GM23248 (cell line): ENCODE results near the gene HAUS8. TPM values are rescaled to one million over a fixed set of nuclear protein-coding genes. Genes with fewer than 3 reads are reported as not detected.

Experiments used
- DNase-seq: peaks from one replicate; pipeline ENCODE4 v3.0.0-alpha.2; 2015
- H2AFZ ChIP-seq: fragments of 200-600 bp; sonication (generic); 2 replicates; pipeline ENCODE4 v1.6.1; 2016; ENCODE audit warnings: antibody characterized with exemption
- H3F3A ChIP-seq: fragments of 200-600 bp; sonication (generic); 2 replicates; pipeline ENCODE4 v1.6.1; 2016; ENCODE audit warnings: mild to moderate bottlenecking, antibody characterized with exemption, mixed run types; ENCODE audit not compliant: insufficient read depth
- H3K27ac ChIP-seq: fragments of 200-600 bp; sonication (generic); 2 replicates; pipeline ENCODE4 v1.5.1; 2016; ENCODE audit warnings: mild to moderate bottlenecking
- H3K27me3 ChIP-seq: fragments of 200-600 bp; sonication (generic); replicated peaks from 2 replicates; pipeline ENCODE4 v1.6.1; 2016; ENCODE audit warnings: mild to moderate bottlenecking; ENCODE audit not compliant: insufficient read depth
- H3K36me3 ChIP-seq: fragments of 200-600 bp; sonication (generic); 2 replicates; pipeline ENCODE4 v1.6.1; 2016; ENCODE audit warnings: low read depth, mild to moderate bottlenecking
- H3K4me1 ChIP-seq: fragments of 200-600 bp; sonication (generic); 2 replicates; pipeline ENCODE4 v1.6.1; 2016; ENCODE audit warnings: mild to moderate bottlenecking; ENCODE audit not compliant: insufficient read depth
- H3K4me2 ChIP-seq: fragments of 200-600 bp; sonication (generic); one replicate; pipeline ENCODE4 v1.6.1; 2016; ENCODE audit warnings: mild to moderate bottlenecking; ENCODE audit not compliant: unreplicated experiment
- H3K4me3 ChIP-seq: fragments of 200-600 bp; sonication (generic); 2 replicates; pipeline ENCODE4 v1.5.1; 2016; ENCODE audit warnings: mild to moderate bottlenecking
- H3K79me2 ChIP-seq: fragments of 200-600 bp; sonication (generic); 2 replicates; pipeline ENCODE4 v1.6.1; 2016; ENCODE audit warnings: mild to moderate bottlenecking; ENCODE audit not compliant: insufficient read depth
- H3K9ac ChIP-seq: fragments of 200-600 bp; sonication (generic); 2 replicates; pipeline ENCODE4 v1.6.1; 2016; ENCODE audit warnings: mild to moderate bottlenecking
- H3K9me2 ChIP-seq: fragments of 200-600 bp; sonication (generic); 2 replicates; pipeline ENCODE4 v1.6.1; 2016; ENCODE audit warnings: mixed run types, mild to moderate bottlenecking, moderate library complexity; ENCODE audit not compliant: insufficient read depth
- H3K9me3 ChIP-seq: fragments of 200-600 bp; sonication (generic); one replicate; pipeline ENCODE4 v1.6.1; 2017; ENCODE audit warnings: low read depth
- H4K20me1 ChIP-seq: fragments of 200-600 bp; sonication (generic); 2 replicates; pipeline ENCODE4 v1.6.0; 2016; ENCODE audit not compliant: insufficient read depth
- EZH2 ChIP-seq: fragments of 200-600 bp; sonication (generic); IDR thresholded peaks from 2 replicates; pipeline ENCODE4 v1.6.1; 2018; ENCODE audit warnings: antibody characterized with exemption, mild to moderate bottlenecking; ENCODE audit not compliant: insufficient read depth, poor library complexity, severe bottlenecking
- EZH2phosphoT487 ChIP-seq: fragments of 200-600 bp; sonication (generic); IDR thresholded peaks from 2 replicates; pipeline ENCODE4 v1.6.1; 2018; ENCODE audit warnings: antibody characterized with exemption, moderate library complexity, mild to moderate bottlenecking, low read depth; ENCODE audit not compliant: insufficient read depth
- WGBS, 2 experiments: methylation state at CpG; one replicate each; pipeline ENCODE4 v1.1.6; 2015 to 2017; ENCODE audit warnings: low lambda C conversion rate in 2 of 2, low coverage in 1 of 2; ENCODE audit errors: missing lambda C conversion rate in 2 of 2; 5-methylcytosine and 5-hydroxymethylcytosine counted together
- in situ Hi-C: fragments of 300-500 bp; cut with MboI; formaldehyde crosslinking; loops from 2 replicates; pipeline ENCODE4 v1.15.0; 2020
- polyA plus RNA-seq: library from polyadenylated mRNA; unstranded; fragments of >200 nt; fragmentation: Nextera tagmentation; extraction: Ambion mirVana; gene quantifications from 2 replicates; pipeline ENCODE4 v1.2.1, GENCODE V29; 2016
- total RNA-seq: library from RNA; depleted of rRNA; stranded (reverse); fragments of >200 nt; shearing (Covaris generic); gene quantifications from 2 replicates; pipeline ENCODE4 v1.2.3, GENCODE V29; 2014

Gene HAUS8
- total and polyA plus RNA-seq, 2 experiments from 2014 or later: 3.4 to 8.2 TPM

DNA sequence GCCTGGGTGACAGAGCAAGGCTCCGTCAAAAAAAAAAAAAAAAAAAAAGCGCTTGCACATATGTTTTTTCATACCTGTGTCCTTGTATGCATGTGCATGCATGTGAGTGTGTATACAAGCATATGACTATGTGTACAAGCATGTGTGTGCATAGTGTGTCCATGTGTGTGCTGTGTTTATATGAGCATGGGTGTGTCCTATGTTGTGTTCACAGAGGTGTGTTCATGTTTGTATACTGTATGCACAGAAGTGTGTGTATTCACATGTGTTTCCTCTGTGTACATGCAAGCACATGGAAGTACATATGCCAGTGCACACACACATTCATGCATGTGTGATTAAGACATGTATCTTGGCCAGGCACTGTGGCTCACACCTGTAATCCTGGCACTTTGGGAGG is 17.4 kb upstream of the HAUS8 start:
- H3K9me3 ChIP-seq: no peaks in the 10 kb centered on the region
- no peak for DNase-seq
- no peaks in the 10 kb centered on the region for H3K27me3 ChIP-seq
- H3K79me2 ChIP-seq: peaks cover 100% of the 10 kb centered on the region
- no peak overlapping the region for H3K9ac ChIP-seq
- no peak for TF ChIP-seq EZH2phosphoT487
- no peak for TF ChIP-seq EZH2
- in situ Hi-C loops: no loop called here
- H2AFZ ChIP-seq: no peak overlapping the region
- H4K20me1 ChIP-seq: peaks cover 4% of the 10 kb centered on the region; the same call in 1 of the 2 replicates
- H3K4me3 ChIP-seq: no peak overlapping the region
- no peak overlapping the region for H3K27ac ChIP-seq
- peaks cover 30% of the 10 kb centered on the region for H3F3A ChIP-seq
- peaks cover 29% of the 10 kb centered on the region for H3K4me1 ChIP-seq
- 95 to 100% methylated on average over 2 of the region's 2 CpGs for WGBS, 2 experiments
- no peaks in the 10 kb centered on the region for H3K9me2 ChIP-seq
- no peak overlapping the region for H3K4me2 ChIP-seq
- H3K36me3 ChIP-seq: peaks cover 4% of the 10 kb centered on the region; the same call in 1 of the 2 replicates

DNA sequence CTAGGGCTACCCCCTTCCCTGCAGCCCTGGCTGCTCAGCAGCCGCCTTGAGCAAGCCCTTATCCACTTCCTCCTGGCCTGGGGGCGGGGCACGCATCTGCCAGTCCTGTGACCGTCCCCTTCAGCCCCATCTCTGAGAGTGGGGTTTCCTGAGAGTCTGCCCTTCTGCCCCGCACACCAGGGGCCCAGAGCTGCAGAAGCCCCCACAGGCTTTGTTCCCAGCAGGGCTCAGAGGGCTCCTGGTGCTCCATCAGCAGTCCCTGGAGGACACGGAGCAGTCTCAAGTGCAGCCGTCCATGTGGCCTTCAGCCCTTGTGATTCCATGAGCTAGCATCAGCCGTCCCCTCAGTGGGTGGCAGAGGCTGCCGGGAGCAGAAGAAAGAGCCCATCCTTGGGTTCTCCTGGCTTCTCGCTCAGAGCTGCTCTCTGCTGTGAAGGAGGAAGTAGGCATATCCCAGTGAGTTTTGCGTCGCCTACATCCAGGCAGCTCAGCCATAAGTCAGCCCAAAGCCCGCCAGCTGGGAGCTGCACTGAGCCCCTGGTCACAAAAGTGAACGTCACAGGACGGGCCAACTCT is 16.6 kb upstream of the HAUS8 start:
- DNase-seq: no peak
- H3K9me2 ChIP-seq: no peaks in the 10 kb centered on the region
- no peak overlapping the region for H3K4me2 ChIP-seq
- H3K27ac ChIP-seq: no peak overlapping the region
- H4K20me1 ChIP-seq: peaks cover 4% of the 10 kb centered on the region; the same call in 1 of the 2 replicates
- no peak overlapping the region for H3K4me3 ChIP-seq
- H3K4me1 ChIP-seq: peaks cover 20% of the 10 kb centered on the region
- no peaks in the 10 kb centered on the region for H3K27me3 ChIP-seq
- peaks cover 4% of the 10 kb centered on the region; the same call in 1 of the 2 replicates for H3K36me3 ChIP-seq
- H2AFZ ChIP-seq: no peak overlapping the region
- no peak for TF ChIP-seq EZH2phosphoT487
- TF ChIP-seq EZH2: no peak
- peaks cover 30% of the 10 kb centered on the region for H3F3A ChIP-seq
- no peak overlapping the region for H3K9ac ChIP-seq
- WGBS, 2 experiments: 89% methylated on average over 14 of the region's 15 CpGs
- H3K79me2 ChIP-seq: peaks cover 100% of the 10 kb centered on the region
- H3K9me3 ChIP-seq: no peaks in the 10 kb centered on the region
- in situ Hi-C loops: no loop called here

DNA sequence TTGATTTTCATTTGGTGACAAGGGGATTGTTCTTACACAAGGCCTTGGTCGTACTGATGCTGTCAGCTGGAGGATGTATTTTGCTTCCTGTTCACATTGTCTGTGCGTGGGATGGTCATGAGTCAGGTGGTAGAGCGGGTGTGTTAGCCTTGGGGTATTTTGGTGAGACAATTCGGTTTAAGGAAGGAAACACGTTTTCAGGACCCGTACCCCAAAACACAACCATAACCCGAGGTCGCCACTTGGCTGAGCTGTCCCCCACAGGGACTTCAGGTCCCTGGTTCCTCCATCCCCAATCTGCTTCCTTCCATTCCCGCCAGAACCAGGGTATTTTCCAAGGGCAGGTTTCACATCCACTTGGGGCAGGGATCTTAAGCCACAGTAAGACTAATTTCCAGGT is 15.3 kb upstream of the HAUS8 start:
- WGBS, 2 experiments: 82 to 86% methylated on average over 9 of the region's 9 CpGs
- Histone ChIP-seq H3F3A (peaks cover 22% of the 10 kb centered on the region), H3K36me3 (peaks cover 4% of the 10 kb centered on the region; the same call in 1 of the 2 replicates), H2AFZ (no peak overlapping the region), H3K27ac (peak overlapping the region; percentile 62), H4K20me1 (peaks cover 4% of the 10 kb centered on the region; the same call in 1 of the 2 replicates), H3K4me1 (peaks cover 20% of the 10 kb centered on the region), H3K4me2 (peak overlapping the region; percentile 14), H3K27me3 (no peaks in the 10 kb centered on the region), H3K9me2 (no peaks in the 10 kb centered on the region), H3K9ac (no peak overlapping the region), H3K79me2 (peaks cover 100% of the 10 kb centered on the region), H3K4me3 (no peak overlapping the region), H3K9me3 (no peaks in the 10 kb centered on the region)
- in situ Hi-C loops: no loop called here
- TF ChIP-seq EZH2: no peak
- TF ChIP-seq EZH2phosphoT487: no peak
- DNase-seq: peak; percentile 29

DNA sequence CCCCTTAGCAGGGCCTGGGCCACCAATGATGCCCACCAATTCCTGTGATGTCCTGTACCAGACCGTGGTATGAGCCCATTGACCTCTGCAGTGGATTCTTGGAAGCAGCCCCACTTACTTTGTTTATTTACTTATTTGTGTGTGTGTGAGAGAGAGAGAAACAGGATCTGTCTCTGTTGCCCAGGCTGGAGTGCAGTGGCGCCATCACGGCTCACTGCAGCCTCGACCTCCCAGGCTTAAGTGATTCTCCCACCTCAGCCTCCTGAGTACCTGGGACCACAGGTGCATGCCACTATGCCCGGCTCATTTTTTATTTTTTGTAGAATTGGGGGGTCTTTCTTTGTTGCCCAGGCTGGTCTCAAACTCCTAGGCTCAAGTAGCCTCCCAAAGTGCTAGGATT is 13.3 kb upstream of the HAUS8 start:
- Histone ChIP-seq H3K4me2 (no peak overlapping the region), H3K27me3 (no peaks in the 10 kb centered on the region), H3K27ac (no peak overlapping the region), H2AFZ (no peak overlapping the region), H4K20me1 (peaks cover 4% of the 10 kb centered on the region; the same call in 1 of the 2 replicates), H3K9me2 (no peaks in the 10 kb centered on the region), H3K79me2 (peaks cover 100% of the 10 kb centered on the region), H3F3A (peaks cover 18% of the 10 kb centered on the region), H3K9ac (no peak overlapping the region), H3K9me3 (no peaks in the 10 kb centered on the region), H3K36me3 (peaks cover 4% of the 10 kb centered on the region; the same call in 1 of the 2 replicates), H3K4me1 (peaks cover 9% of the 10 kb centered on the region), H3K4me3 (no peak overlapping the region)
- DNase-seq: no peak
- in situ Hi-C loops: no loop called here
- TF ChIP-seq EZH2: no peak
- WGBS, 2 experiments: 78 to 84% methylated on average over 5 of the region's 5 CpGs

DNA sequence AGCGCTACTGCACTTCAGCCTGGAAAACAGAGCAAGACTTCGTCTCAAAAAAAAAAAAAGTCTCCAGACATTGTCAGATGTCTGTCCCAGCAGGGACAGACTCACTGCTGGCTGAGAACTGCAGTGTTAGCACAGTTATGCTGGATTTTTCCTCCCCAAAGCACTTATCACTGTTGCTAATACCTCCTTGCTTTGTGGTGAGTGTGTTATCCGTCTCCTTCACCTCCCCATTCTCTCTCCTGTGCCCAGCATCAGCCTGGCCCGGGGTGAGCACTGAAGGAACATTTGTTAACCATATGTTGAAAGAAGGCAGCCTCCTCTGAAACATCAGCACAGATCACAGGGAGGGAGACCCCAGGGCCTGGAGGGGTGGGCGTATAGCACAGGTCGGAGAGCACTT is 11.6 kb upstream of the HAUS8 start:
- Histone ChIP-seq H3K4me3 (no peak overlapping the region), H3K4me2 (no peak overlapping the region), H3K9me2 (no peaks in the 10 kb centered on the region), H3K4me1 (peaks cover 9% of the 10 kb centered on the region), H3K79me2 (peaks cover 100% of the 10 kb centered on the region), H3K36me3 (peaks cover 4% of the 10 kb centered on the region; the same call in 1 of the 2 replicates), H3K9me3 (no peaks in the 10 kb centered on the region), H4K20me1 (peaks cover 4% of the 10 kb centered on the region; the same call in 1 of the 2 replicates), H3K27me3 (no peaks in the 10 kb centered on the region), H3K27ac (no peak overlapping the region), H3K9ac (no peak overlapping the region), H2AFZ (no peak overlapping the region), H3F3A (peaks cover 18% of the 10 kb centered on the region)
- WGBS, 2 experiments: 59 to 67% methylated on average over 6 of the region's 6 CpGs
- in situ Hi-C loops: no loop called here
- TF ChIP-seq EZH2 (no peak), EZH2phosphoT487 (no peak)
- DNase-seq: no peak
